ENCODE measurements around the gene GRM5. TPM values are rescaled to one million over a fixed set of nuclear protein-coding genes. Genes with fewer than 3 reads are reported as not detected.
"Not testable (repeated sequence)": the region's sequence is repeated elsewhere in the genome, so short reads cannot be mapped to it uniquely, and the experiment has no call there.

GRM5 gene
- total RNA-seq, 2 experiments from 2014 or later, result 0.02 TPM; not detected in 1

DNA sequence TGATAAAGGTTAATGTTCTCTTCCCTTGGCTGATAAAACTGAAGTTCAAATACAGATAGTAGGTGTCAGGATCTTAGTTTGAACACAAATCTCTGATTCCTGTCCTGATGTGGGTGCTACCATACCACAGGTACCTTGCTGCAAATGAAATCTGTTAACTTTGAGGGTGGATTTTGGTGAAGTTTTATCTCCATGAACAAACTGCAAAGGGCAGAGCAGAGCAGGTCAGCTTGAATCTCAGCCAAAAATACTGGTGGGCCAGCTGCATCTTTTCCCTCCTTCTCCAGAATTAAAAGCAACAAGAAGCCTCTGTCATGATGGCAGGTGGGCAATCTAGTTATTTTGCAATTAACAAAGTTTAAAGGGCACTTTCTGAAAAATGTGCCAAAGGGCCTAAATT, 214.2 kb downstream of the GRM5 start:
- CTCF ChIA-PET; H3K4me1 Mint-ChIP-seq (ENCODE audit: low read depth); H3K27me3 Mint-ChIP-seq: not testable (repeated sequence)

DNA sequence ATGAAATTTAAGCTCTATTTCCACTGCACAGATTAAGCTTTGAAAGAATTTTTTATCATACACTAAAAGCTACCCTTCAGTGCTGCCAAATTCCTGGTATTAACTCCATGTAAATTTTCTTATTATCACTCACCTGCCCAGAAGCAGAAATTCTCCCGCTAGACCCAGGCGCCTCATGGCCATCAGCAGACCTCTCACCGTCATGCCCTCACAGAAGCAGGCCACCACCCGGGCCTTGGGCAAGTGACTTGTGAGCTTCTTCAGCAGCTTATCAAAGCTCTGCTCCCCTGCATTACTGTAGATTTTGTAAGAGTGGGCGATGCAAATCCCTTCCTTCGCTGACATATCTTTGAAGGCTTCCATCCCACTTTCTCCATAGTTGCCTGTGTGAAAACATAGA, 216.0 kb downstream of the GRM5 start:
- H3K36me3 Mint-ChIP-seq, POLR2A ChIA-PET, DNase-seq, H3K27me3 Mint-ChIP-seq, H3K27ac Mint-ChIP-seq, H3K4me3 Mint-ChIP-seq, H3K9me3 Mint-ChIP-seq, CTCF ChIA-PET: not testable (repeated sequence)
- intact Hi-C loops (cut with micrococcal nuclease), result loop anchor here (5.0 to 10.0 kb wide), 2 partner anchors 37 to 495 kb away; no protein-coding TSS in a partner anchor
- H3K4me1 Mint-ChIP-seq (ENCODE audit: low read depth), result peaks cover 11% of the 10 kb centered on the region

More for the DNA sequence above, 214.2 kb downstream of the GRM5 start:
- H3K27ac Mint-ChIP-seq; DNase-seq; H3K4me3 Mint-ChIP-seq; intact Hi-C loops (cut with micrococcal nuclease); H3K9me3 Mint-ChIP-seq; H3K36me3 Mint-ChIP-seq; POLR2A ChIA-PET: not testable (repeated sequence)

DNA sequence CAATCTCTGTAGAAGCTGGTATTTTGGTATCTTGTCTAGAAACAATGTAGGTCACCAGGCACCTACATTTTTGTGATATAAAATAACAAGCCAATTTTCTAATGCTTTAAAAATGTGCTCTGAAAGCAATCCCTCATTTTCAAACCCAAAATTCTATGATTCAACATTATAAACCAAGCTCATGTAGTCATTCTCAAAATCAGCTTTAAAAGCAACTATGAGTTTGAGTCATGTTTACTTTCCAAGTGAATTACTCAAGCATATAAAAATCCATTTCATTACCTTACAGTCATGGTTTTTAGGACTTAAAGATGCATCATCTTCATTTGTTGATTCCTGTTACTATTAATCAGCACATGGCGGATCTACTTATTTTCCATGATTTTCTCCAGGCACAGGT, 216.4 kb downstream of the GRM5 start:
- CTCF ChIA-PET, result no interaction called here
- Mint-ChIP-seq H3K27me3 (no peaks in the 10 kb centered on the region), H3K36me3 (no peaks in the 10 kb centered on the region), H3K4me1 (ENCODE audit: low read depth) (peaks cover 15% of the 10 kb centered on the region), H3K4me3 (no peak overlapping the region), H3K9me3 (no peaks in the 10 kb centered on the region), H3K27ac (no peak overlapping the region)
- intact Hi-C loops (cut with micrococcal nuclease), result loop anchor here (5.0 to 10.0 kb wide), 2 partner anchors 37 to 495 kb away; no protein-coding TSS in a partner anchor
- POLR2A ChIA-PET, result no interaction called here
- DNase-seq, result no peak

DNA sequence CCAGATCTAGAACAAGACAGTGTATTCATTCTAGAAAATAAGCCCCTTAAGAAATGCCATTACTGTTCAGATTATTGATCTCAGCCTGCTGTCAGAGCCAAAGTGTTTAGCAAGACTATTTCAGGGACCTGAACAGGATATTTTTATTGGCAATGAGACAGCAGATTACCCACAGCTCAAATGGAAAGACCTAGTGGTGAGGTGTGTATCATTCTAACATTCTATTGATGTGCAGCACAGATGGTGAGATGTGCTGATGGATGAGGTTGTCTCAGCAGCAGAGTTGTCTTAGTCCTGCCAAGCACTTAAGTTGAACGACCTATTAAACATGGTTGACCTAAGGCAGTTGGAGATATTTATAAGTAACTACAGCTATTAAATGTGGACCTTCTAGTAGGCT, 219.5 kb downstream of the GRM5 start:
- H3K4me3 Mint-ChIP-seq, H3K27me3 Mint-ChIP-seq, H3K36me3 Mint-ChIP-seq, H3K27ac Mint-ChIP-seq, CTCF ChIA-PET, POLR2A ChIA-PET, DNase-seq, H3K9me3 Mint-ChIP-seq: not testable (repeated sequence)
- H3K4me1 Mint-ChIP-seq (ENCODE audit: low read depth), result peaks cover 39% of the 10 kb centered on the region
- intact Hi-C loops (cut with micrococcal nuclease), result loop anchor here (5.0 to 10.0 kb wide), 2 partner anchors 34 to 491 kb away; no protein-coding TSS in a partner anchor

DNA sequence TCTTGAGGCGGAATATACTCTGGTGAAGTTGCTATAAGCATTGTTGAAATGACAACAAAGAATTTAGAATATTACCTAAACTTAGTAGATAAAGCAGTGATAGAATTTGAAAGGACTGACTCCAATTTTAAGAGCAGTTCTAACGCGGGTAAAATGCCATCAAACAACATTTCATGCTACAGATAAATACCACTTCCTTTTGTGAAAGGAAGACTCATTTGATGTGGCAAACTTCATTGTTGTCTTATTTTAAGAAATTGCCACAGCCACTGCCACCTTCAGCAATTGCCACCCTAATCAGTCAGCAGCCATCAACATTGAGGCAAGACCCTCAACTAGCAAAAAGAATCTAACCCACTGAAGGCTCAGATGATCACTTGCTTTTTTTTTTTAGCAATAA, 220.8 kb downstream of the GRM5 start:
- POLR2A ChIA-PET, CTCF ChIA-PET, H3K4me3 Mint-ChIP-seq, H3K9me3 Mint-ChIP-seq, H3K27me3 Mint-ChIP-seq, H3K36me3 Mint-ChIP-seq: not testable (repeated sequence)
- H3K27ac Mint-ChIP-seq, result peak overlapping the region; percentile 25
- DNase-seq, result peak; percentile 10
- intact Hi-C loops (cut with micrococcal nuclease), result loop anchor here (5.0 to 10.0 kb wide), 2 partner anchors 33 to 490 kb away; no protein-coding TSS in a partner anchor
- peaks cover 43% of the 10 kb centered on the region for H3K4me1 Mint-ChIP-seq (ENCODE audit: low read depth)

DNA sequence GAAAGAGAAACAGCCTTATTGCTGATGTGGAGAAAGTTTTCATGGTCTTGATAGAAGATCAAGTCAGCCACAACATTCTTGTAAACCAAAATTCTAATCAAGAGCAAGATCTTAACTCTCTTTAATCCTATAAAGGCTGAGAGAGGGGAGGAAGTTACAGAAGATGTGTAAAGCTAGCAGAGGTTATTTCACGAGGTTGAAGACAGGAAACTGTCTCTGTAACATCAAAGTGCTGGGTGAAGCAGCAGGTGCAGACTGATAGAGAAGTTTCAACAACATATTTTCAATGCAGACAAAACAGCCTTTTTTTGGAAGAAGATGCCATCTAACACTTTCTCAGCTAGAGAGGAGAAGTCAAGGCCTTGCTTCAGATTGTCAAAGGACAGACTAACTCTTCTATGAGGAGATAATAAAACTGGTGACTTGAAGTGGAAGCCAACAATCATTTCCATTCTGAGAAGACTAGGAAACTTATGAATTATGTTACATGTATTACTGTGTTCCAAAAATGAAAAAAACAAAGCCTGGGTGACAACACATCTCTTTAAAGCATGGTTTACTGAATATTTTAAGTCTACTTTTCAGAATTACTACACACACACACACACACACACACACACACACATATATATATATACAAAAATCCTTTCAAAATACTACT, 221.9 kb downstream of the GRM5 start:
- H3K9me3 Mint-ChIP-seq, H3K36me3 Mint-ChIP-seq, H3K27me3 Mint-ChIP-seq, POLR2A ChIA-PET, CTCF ChIA-PET, DNase-seq: not testable (repeated sequence)
- H3K4me1 Mint-ChIP-seq (ENCODE audit: low read depth), result peaks cover 43% of the 10 kb centered on the region
- H3K4me3 Mint-ChIP-seq, result peak overlapping the region; percentile 13
- peak overlapping the region; percentile 77 for H3K27ac Mint-ChIP-seq
- intact Hi-C loops (cut with micrococcal nuclease), result loop anchor here (10.0 kb wide), 1 partner anchor 489 kb away; no protein-coding TSS in a partner anchor

DNA sequence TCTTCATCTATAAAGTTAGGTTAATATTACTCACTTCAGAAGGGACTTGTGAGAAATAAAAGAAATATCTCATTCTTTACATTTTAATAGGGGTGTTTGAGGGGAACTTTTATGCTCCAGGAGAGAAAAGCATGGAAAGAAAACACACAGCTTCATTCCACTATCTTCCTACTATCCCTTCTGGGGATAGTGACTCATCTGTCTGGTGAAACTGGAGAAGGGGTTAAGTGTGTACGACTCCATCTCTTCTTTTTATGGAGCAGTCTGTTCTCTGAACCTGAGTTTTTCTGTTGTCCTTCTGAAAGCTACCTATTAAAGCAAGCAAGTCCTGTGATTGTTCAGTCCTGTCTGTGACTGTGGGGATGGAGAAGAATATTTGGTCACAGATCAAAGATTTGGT, 227.6 kb downstream of the GRM5 start:
- intact Hi-C loops (cut with micrococcal nuclease); DNase-seq; H3K4me3 Mint-ChIP-seq; H3K36me3 Mint-ChIP-seq; H3K27ac Mint-ChIP-seq; POLR2A ChIA-PET; H3K9me3 Mint-ChIP-seq; CTCF ChIA-PET; H3K27me3 Mint-ChIP-seq: not testable (repeated sequence)
- H3K4me1 Mint-ChIP-seq (ENCODE audit: low read depth), result peaks cover 21% of the 10 kb centered on the region

DNA sequence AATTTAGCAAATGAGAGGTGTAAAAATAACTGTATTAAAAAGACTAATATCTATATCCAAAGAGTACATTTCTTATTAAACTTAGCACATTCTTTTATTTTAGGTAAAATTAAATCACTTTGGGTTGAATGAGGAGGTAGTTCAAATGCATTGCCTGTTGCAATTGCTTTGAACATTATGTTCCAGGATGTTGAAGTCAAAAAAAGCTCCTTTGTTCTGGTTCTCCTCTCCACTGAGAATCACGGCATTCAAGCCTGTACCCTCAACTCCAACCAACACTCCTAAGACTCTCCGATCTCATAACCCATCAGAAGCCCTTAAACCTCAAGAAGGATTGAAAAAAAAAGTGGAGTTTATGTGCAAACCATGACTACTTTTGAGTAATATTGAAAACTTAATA, 230.1 kb downstream of the GRM5 start:
- CTCF ChIA-PET; H3K4me3 Mint-ChIP-seq; DNase-seq; intact Hi-C loops (cut with micrococcal nuclease); H3K36me3 Mint-ChIP-seq; H3K27ac Mint-ChIP-seq; H3K9me3 Mint-ChIP-seq; H3K27me3 Mint-ChIP-seq; POLR2A ChIA-PET; H3K4me1 Mint-ChIP-seq (ENCODE audit: low read depth): not testable (repeated sequence)

DNA sequence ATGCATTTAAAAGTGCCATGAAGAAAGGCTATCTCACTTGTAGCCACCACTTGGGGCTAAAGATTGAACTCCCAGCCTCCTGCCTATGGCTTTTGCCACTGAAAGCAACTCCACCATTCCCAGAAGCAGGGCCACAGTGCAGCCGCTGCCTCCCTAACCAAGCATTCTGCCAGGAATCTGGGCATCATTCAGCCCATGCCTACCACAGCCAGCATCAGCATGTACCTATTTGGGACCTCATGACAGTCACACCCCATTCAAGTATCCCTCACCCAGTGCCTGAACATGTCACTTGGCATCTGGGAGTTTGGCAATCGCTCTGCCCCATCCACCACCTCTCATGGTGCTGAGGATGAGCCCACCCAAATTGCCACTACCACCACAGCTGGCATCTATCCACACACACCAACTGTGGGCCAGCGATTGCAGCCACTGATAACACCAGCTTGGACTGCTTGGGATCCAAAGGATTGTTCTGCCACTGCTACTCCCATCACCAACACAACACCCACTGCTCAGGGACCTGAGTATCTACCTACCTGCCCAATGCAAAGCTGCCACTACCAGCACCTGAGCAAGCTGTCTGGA, 234.4 kb downstream of the GRM5 start:
- intact Hi-C loops (cut with micrococcal nuclease), result no loop called here

DNA sequence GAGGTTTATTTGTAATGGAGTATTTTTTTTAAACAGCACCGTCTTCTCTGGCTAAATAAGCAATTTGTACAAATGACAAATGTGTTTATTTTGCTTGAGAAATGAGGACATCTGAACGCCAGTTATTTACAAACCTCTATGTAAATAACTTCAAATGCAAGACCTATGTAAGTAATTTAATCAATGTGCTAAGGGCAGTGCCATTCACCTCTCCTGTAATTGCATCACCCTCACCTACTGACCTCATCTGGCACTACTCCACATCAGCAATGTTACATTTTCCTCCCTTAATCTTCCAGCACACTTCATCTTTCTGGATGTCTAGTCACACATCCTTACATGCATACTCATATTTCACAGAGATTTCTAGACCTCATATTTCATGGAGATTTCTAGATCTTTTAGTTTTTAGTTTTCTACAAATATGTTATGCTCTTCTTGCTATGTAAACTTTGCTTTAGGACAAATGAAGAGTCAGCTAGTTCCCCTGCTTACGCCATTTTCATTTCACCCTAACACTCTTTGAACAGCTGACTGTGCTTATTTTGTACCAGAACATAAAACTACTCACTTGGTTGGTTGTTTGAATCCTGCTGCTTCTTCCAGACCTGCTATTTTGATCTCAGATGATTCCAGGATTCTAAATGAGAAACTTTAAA, 238.6 kb downstream of the GRM5 start:
- DNase-seq, result no peak
- Mint-ChIP-seq H3K4me3 (no peak overlapping the region), H3K27ac (no peak overlapping the region), H3K36me3 (no peaks in the 10 kb centered on the region), H3K27me3 (no peaks in the 10 kb centered on the region), H3K4me1 (ENCODE audit: low read depth) (no peaks in the 10 kb centered on the region), H3K9me3 (no peaks in the 10 kb centered on the region)
- intact Hi-C loops (cut with micrococcal nuclease), result no loop called here
- POLR2A ChIA-PET, result no interaction called here
- CTCF ChIA-PET, result no interaction called here

More for the DNA sequence above, 234.4 kb downstream of the GRM5 start:
- H3K4me3 Mint-ChIP-seq, result no peak overlapping the region
- no peak overlapping the region for H3K27ac Mint-ChIP-seq
- POLR2A ChIA-PET, result no interaction called here
- no peaks in the 10 kb centered on the region for H3K36me3 Mint-ChIP-seq
- H3K9me3 Mint-ChIP-seq, result no peaks in the 10 kb centered on the region
- DNase-seq, result no peak
- H3K27me3 Mint-ChIP-seq, result no peaks in the 10 kb centered on the region
- peaks cover 4% of the 10 kb centered on the region for H3K4me1 Mint-ChIP-seq (ENCODE audit: low read depth)
- CTCF ChIA-PET, result no interaction called here

DNA sequence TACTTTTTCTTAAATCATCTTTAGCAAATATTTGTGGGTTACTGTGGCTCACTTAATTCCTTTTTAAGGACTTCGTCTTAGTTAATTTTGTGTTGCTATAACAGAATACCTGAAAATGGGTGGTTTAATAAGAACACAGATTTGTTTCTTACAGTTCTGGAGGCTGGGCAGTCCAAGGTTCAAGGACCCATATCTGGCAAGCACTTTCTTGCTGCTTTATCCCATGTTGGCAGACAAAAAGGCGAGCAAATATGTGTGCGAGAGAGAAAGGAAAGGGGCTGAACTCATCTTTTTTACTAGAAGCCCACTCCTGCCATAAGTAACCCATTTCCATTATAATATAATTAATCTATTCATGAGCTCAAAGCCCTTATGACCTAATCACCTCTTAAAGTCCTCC, 246.2 kb downstream of the GRM5 start:
- H3K36me3 Mint-ChIP-seq, result peaks cover 1% of the 10 kb centered on the region
- H3K9me3 Mint-ChIP-seq, result peaks cover 6% of the 10 kb centered on the region
- CTCF ChIA-PET, result no interaction called here
- H3K4me3 Mint-ChIP-seq, result no peak overlapping the region
- no peak for DNase-seq
- H3K4me1 Mint-ChIP-seq (ENCODE audit: low read depth), result no peaks in the 10 kb centered on the region
- intact Hi-C loops (cut with micrococcal nuclease), result no loop called here
- POLR2A ChIA-PET, result no interaction called here
- no peaks in the 10 kb centered on the region for H3K27me3 Mint-ChIP-seq
- no peak overlapping the region for H3K27ac Mint-ChIP-seq

DNA sequence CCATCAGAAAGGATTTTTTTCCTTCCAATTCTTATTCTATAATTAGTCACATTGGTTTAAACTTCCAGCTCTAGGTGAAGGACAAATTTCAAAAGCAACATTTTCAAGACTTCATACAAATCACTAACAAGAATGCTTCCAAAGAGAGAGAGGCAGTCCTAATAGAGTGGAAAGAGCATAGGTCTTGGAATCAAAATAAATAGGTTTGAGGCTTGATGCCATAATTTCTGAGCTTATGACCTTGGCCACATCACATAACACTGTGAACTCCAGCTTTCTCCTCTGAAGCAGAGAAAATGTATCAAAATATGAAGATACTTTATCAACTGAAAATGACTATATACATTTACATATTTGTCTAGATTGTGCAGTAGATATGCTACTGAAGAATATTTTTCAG, 246.8 kb downstream of the GRM5 start:
- intact Hi-C loops (cut with micrococcal nuclease), result no loop called here
- no peak for DNase-seq
- CTCF ChIA-PET, result no interaction called here
- H3K27me3 Mint-ChIP-seq, result no peaks in the 10 kb centered on the region
- POLR2A ChIA-PET, result no interaction called here
- H3K4me3 Mint-ChIP-seq, result no peak overlapping the region
- no peaks in the 10 kb centered on the region for H3K4me1 Mint-ChIP-seq (ENCODE audit: low read depth)
- H3K27ac Mint-ChIP-seq, result no peak overlapping the region
- peaks cover 1% of the 10 kb centered on the region for H3K36me3 Mint-ChIP-seq
- peaks cover 6% of the 10 kb centered on the region for H3K9me3 Mint-ChIP-seq

DNA sequence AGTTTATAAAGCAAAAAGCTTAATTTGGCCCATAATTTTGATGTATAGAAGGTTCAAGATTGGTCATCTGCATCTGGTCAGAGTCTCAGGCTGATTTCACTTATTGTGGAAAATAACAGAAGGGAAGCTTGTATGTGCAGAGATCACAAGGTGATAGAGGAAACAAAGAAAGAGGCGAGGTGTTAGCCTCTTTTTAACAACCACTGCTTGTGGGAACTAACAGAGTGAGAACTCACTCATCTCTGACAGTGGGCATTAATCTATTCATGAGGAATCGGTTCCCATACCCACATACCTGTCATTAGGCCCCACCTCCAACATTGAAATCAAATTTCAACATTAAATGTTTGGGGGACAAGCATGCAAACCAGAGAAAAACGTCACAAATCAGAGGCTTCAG, 250.3 kb downstream of the GRM5 start:
- Mint-ChIP-seq H3K27me3 (no peaks in the 10 kb centered on the region), H3K4me1 (ENCODE audit: low read depth) (peaks cover 4% of the 10 kb centered on the region), H3K36me3 (peaks cover 1% of the 10 kb centered on the region), H3K4me3 (no peak overlapping the region), H3K27ac (no peak overlapping the region), H3K9me3 (peaks cover 6% of the 10 kb centered on the region)
- CTCF ChIA-PET, result no interaction called here
- intact Hi-C loops (cut with micrococcal nuclease), result no loop called here
- no peak for DNase-seq
- POLR2A ChIA-PET, result no interaction called here

Measured in activated CD4-positive, alpha-beta memory T cell treated with anti-CD3 and anti-CD28 coated beads for 36 hours (primary cell).